T-helper 9 cell (primary cell): Measurements from ENCODE around the gene MEIOC.
"Not testable (repeated sequence)": the region's sequence is repeated elsewhere in the genome, so short reads cannot be mapped to it uniquely, and the experiment has no call there.

Experiments
- DNase-seq: peaks from one replicate; pipeline ENCODE4 v3.0.0-alpha.2; 2020

The MEIOC gene

GRCh38 chr17:44648963-44649362 is 7.3 kb upstream of the MEIOC start:
- no peak for DNase-seq

GRCh38 chr17:44651228-44651627 is 5.0 kb upstream of the MEIOC start:
- DNase-seq, result no peak

GRCh38 chr17:44652727-44653126 is 3.5 kb upstream of the MEIOC start:
- DNase-seq, result no peak

GRCh38 chr17:44653384-44653783 is 2.9 kb upstream of the MEIOC start:
- no peak for DNase-seq

- DNase-seq, result no peak
Measured at GRCh38 chr17:44653954-44654353, 2.3 kb upstream of the MEIOC start.

GRCh38 chr17:44661835-44662234 is 5.6 kb downstream of the MEIOC start:
- no peak for DNase-seq

- no peak for DNase-seq
Measured at GRCh38 chr17:44663095-44663494, 6.8 kb downstream of the MEIOC start.

GRCh38 chr17:44664867-44665266 is 8.6 kb downstream of the MEIOC start:
- DNase-seq, result no peak

GRCh38 chr17:44666006-44666405 is 9.7 kb downstream of the MEIOC start:
- no peak for DNase-seq

GRCh38 chr17:44672479-44673093 is 16.3 kb downstream of the MEIOC start:
- no peak for DNase-seq

GRCh38 chr17:44673893-44674292 is 17.6 kb downstream of the MEIOC start:
- DNase-seq, result no peak

- no peak for DNase-seq
Measured at GRCh38 chr17:44677136-44677535, 20.9 kb downstream of the MEIOC start.

GRCh38 chr17:44683303-44683702 is 27.0 kb downstream of the MEIOC start:
- not testable (repeated sequence) for DNase-seq

GRCh38 chr17:44687756-44688155 is 31.5 kb downstream of the MEIOC start:
- no peak for DNase-seq

GRCh38 chr17:44688200-44688599 is 31.9 kb downstream of the MEIOC start:
- DNase-seq, result no peak

- DNase-seq, result no peak
Measured at GRCh38 chr17:44688675-44689476, 32.6 kb downstream of the MEIOC start.

- peak; percentile 88 for DNase-seq
Measured at GRCh38 chr17:44689477-44690217, 33.4 kb downstream of the MEIOC start, which contains the start of gene CCDC43. TSS of gene CCDC43 (minus strand) at chr17:44689776. CDS start at chr17:44689753, 23 bp downstream.

GRCh38 chr17:44690746-44691306 is 34.6 kb downstream of the MEIOC start:
- DNase-seq, result not testable (repeated sequence)

- DNase-seq, result no peak
Measured at GRCh38 chr17:44693609-44694008, 37.3 kb downstream of the MEIOC start.

GRCh38 chr17:44700288-44700687 is 44.0 kb downstream of the MEIOC start:
- not testable (repeated sequence) for DNase-seq

- DNase-seq, result no peak
Measured at GRCh38 chr17:44707755-44708400, 51.6 kb downstream of the MEIOC start.

GRCh38 chr17:44708401-44709263 is 52.4 kb downstream of the MEIOC start, which contains the start of gene DBF4B:
TSS of gene DBF4B (plus strand) at chr17:44708665. CDS start at chr17:44708821, 156 bp downstream.
- peak; percentile 75 for DNase-seq
